H9 (cell line): ENCODE measurements around the gene DNAH12. TPM values are rescaled to one million over a fixed set of nuclear protein-coding genes. Genes with fewer than 3 reads are reported as not detected.

Experiments used
- DNase-seq: peaks from one replicate; pipeline ENCODE4 v3.0.0-alpha.2; 2017
- H2AFZ ChIP-seq: one replicate; pipeline ENCODE4 v1.6.1; 2013; ENCODE audit warnings: mild to moderate bottlenecking, low read length, control low read depth, moderate library complexity
- H2AK5ac ChIP-seq: 2 replicates; pipeline ENCODE4 v1.6.1; 2013; ENCODE audit warnings: low read length, control low read depth, mixed read lengths; ENCODE audit not compliant: insufficient read length
- H2BK120ac ChIP-seq: one replicate; pipeline ENCODE4 v1.6.1; 2013; ENCODE audit warnings: low read depth, mild to moderate bottlenecking, low read length, control low read depth, inconsistent platforms; ENCODE audit not compliant: poor library complexity, severe bottlenecking
- H2BK12ac ChIP-seq: 2 replicates; pipeline ENCODE4 v1.6.1; 2013; ENCODE audit warnings: low read length, control low read depth, mixed read lengths, low read depth; ENCODE audit not compliant: insufficient read length
- H2BK15ac ChIP-seq: 2 replicates; pipeline ENCODE4 v1.6.1; 2013; ENCODE audit warnings: low read depth, low read length, control low read depth
- H2BK20ac ChIP-seq: one replicate; pipeline ENCODE4 v1.6.1; 2013; ENCODE audit warnings: low read depth, mild to moderate bottlenecking, low read length, control low read depth, inconsistent platforms; ENCODE audit not compliant: poor library complexity, severe bottlenecking
- H2BK5ac ChIP-seq: 2 replicates; pipeline ENCODE4 v1.6.1; 2013; ENCODE audit warnings: low read length, control low read depth, mixed read lengths; ENCODE audit not compliant: insufficient read length
- H3K14ac ChIP-seq: 2 replicates; pipeline ENCODE4 v1.6.1; 2013; ENCODE audit warnings: low read length, control low read depth; ENCODE audit not compliant: insufficient read depth
- H3K18ac ChIP-seq: 2 replicates; pipeline ENCODE4 v1.6.1; 2013; ENCODE audit warnings: low read depth, mild to moderate bottlenecking, mixed read lengths, low read length, control low read depth; ENCODE audit not compliant: insufficient read length
- H3K23ac ChIP-seq: 2 replicates; pipeline ENCODE4 v1.6.1; 2013; ENCODE audit warnings: low read length, control low read depth, mixed read lengths, low read depth; ENCODE audit not compliant: insufficient read length
- H3K23me2 ChIP-seq: 2 replicates; pipeline ENCODE4 v1.6.1; 2013; ENCODE audit warnings: low read depth, mild to moderate bottlenecking, mixed read lengths, low read length, control low read depth; ENCODE audit not compliant: insufficient read length, poor library complexity, severe bottlenecking
- H3K27ac ChIP-seq: 2 replicates; pipeline ENCODE4 v1.5.1; 2013; ENCODE audit warnings: low read length, control low read depth, mixed read lengths, low read depth; ENCODE audit not compliant: insufficient read length
- H3K27me3 ChIP-seq: 2 replicates; pipeline ENCODE4 v1.6.1; 2013; ENCODE audit warnings: low read length, control low read depth, inconsistent platforms; ENCODE audit not compliant: insufficient read depth
- H3K4ac ChIP-seq: 2 replicates; pipeline ENCODE4 v1.6.1; 2013; ENCODE audit warnings: low read depth, mild to moderate bottlenecking, control low read depth, inconsistent platforms, low read length, moderate library complexity
- H3K4me1 ChIP-seq: 2 replicates; pipeline ENCODE4 v1.6.1; 2013; ENCODE audit warnings: low read length, control low read depth, inconsistent platforms; ENCODE audit not compliant: insufficient read depth
- H3K4me2 ChIP-seq: 2 replicates; pipeline ENCODE4 v1.6.1; 2013; ENCODE audit warnings: low read length, control low read depth, mixed read lengths; ENCODE audit not compliant: insufficient read length, insufficient read depth
- H3K56ac ChIP-seq: 2 replicates; pipeline ENCODE4 v1.6.1; 2013; ENCODE audit warnings: low read depth, mild to moderate bottlenecking, mixed read lengths, low read length, control low read depth; ENCODE audit not compliant: insufficient read length
- H3K79me1 ChIP-seq: 2 replicates; pipeline ENCODE4 v1.6.1; 2013; ENCODE audit warnings: low read depth, mild to moderate bottlenecking, moderate library complexity, low read length, control low read depth, inconsistent platforms; ENCODE audit not compliant: insufficient read depth, poor library complexity, severe bottlenecking
- H3K79me2 ChIP-seq: 2 replicates; pipeline ENCODE4 v1.6.1; 2013; ENCODE audit warnings: low read length, control low read depth, inconsistent platforms; ENCODE audit not compliant: insufficient read depth
- H3K9ac ChIP-seq: 2 replicates; pipeline ENCODE4 v1.6.1; 2013; ENCODE audit warnings: low read length, control low read depth, mixed read lengths; ENCODE audit not compliant: insufficient read length; ENCODE audit errors: extremely low read depth
- H3K9me3 ChIP-seq: one replicate; pipeline ENCODE4 v1.6.1; 2013; ENCODE audit warnings: low read depth, low read length, inconsistent platforms; ENCODE audit not compliant: control insufficient read depth
- H3T11ph ChIP-seq: one replicate; pipeline ENCODE4 v1.6.1; 2013; ENCODE audit warnings: mild to moderate bottlenecking, low read length, control low read depth, inconsistent platforms
- H4K20me1 ChIP-seq: one replicate; pipeline ENCODE4 v1.6.1; 2013; ENCODE audit not compliant: control insufficient read depth, insufficient read length, insufficient read depth
- H4K5ac ChIP-seq: 2 replicates; pipeline ENCODE4 v1.6.1; 2013; ENCODE audit warnings: low read depth, mild to moderate bottlenecking, mixed read lengths, low read length, control low read depth; ENCODE audit not compliant: insufficient read length
- H4K8ac ChIP-seq: replicated peaks from 2 replicates; pipeline ENCODE4 v1.6.1; 2013; ENCODE audit warnings: low read length, control low read depth, mixed read lengths, low read depth; ENCODE audit not compliant: insufficient read length
- H4K91ac ChIP-seq: 2 replicates; pipeline ENCODE4 v1.6.1; 2013; ENCODE audit warnings: low read depth, mild to moderate bottlenecking, moderate library complexity, mixed read lengths, low read length, control low read depth; ENCODE audit not compliant: insufficient read length
- H3K27ac Mint-ChIP-seq, 3 experiments: 2 replicates in 2 of 3; 3 replicates in 1 of 3; pipeline ENCODE4 v1.8.0; 2020 to 2021; ENCODE audit warnings: mixed read lengths in 3 of 3, mild to moderate bottlenecking in 1 of 3, moderate library complexity in 1 of 3
- H3K27me3 Mint-ChIP-seq: 2 replicates; pipeline ENCODE4 v1.8.0; 2021; ENCODE audit warnings: low read depth, mild to moderate bottlenecking, moderate library complexity, mixed read lengths
- H3K36me3 Mint-ChIP-seq, 3 experiments: 2 replicates in 2 of 3; 3 replicates in 1 of 3; pipeline ENCODE4 v1.8.0; 2020 to 2021; ENCODE audit warnings: low read depth in 3 of 3, mixed read lengths in 3 of 3; ENCODE audit not compliant: insufficient read depth in 1 of 3
- H3K4me1 Mint-ChIP-seq, 2 experiments: 2 replicates each; pipeline ENCODE4 v1.8.0; 2020; ENCODE audit warnings: mixed read lengths in 2 of 2
- H3K4me3 Mint-ChIP-seq, 2 experiments: 2 replicates in 1 of 2; 3 replicates in 1 of 2; pipeline ENCODE4 v1.8.0; 2020 to 2021; ENCODE audit warnings: mild to moderate bottlenecking in 2 of 2, mixed read lengths in 2 of 2, moderate library complexity in 1 of 2
- H3K9me3 Mint-ChIP-seq, 2 experiments: 2 replicates in 1 of 2; 3 replicates in 1 of 2; pipeline ENCODE4 v1.8.0; 2020; ENCODE audit warnings: mild to moderate bottlenecking in 2 of 2, mixed read lengths in 2 of 2, moderate library complexity in 1 of 2
- WGBS: extraction: QIAGEN DNeasy Blood & Tissue Kit; methylation state at CpG from one replicate; pipeline ENCODE4 v1.1.7; 2013; ENCODE audit warnings: missing lambda C conversion rate, low lambda C conversion rate, mixed read lengths; ENCODE audit not compliant: insufficient read length; ENCODE audit errors: extremely low coverage; 5-methylcytosine and 5-hydroxymethylcytosine counted together
- total RNA-seq: library from RNA; stranded (reverse); gene quantifications from 2 replicates; pipeline ENCODE4 v1.2.1, GENCODE V29; 2021
- TF ChIP-seq, protein P1 (sequence below): fragments of 200-600 bp; sonication (generic); conservative IDR thresholded peaks from 3 replicates; pipeline ENCODE4 v1.8.0; 2021; ENCODE audit warnings: antibody characterized with exemption, mild to moderate bottlenecking

DNAH12 gene
- total RNA-seq, 1 experiment from 2014 or later: not detected

DNA sequence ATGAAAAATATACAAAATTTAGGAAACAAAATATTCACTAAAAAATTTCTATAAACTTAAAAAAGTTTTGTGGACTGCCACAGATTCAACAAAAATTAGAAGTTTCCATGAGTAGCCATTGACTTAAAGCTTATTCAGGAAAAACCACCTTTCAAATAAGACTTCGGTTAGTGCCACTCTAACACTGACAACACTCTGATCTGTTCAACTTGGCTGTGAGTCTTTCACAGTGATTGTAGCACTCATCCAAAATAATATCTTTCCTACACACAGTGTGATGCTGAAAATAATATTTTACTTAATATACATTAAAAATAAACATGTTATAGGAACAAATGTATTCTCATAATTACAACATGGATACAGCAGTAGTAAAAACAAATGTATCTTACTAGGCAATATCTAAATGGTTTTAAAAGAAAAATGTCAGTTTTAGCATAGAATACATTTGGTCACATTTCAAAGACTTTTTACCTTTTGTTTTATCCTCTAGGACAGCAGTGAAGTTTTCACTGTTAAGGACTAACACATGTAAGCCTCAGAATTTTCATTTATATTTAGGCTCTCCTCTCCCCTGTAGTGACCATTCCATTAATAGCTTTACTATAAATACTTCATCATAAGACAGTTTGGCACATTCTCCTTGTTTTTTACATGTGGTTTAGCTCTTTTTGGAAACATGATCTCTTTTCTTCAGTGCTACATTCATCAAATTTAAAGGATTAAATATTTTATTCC is 251.8 kb downstream of the DNAH12 start, which contains the start of gene ASB14:
Gene ASB14, minus strand, starts transcription at position 527 of the 738 bp plus-strand sequence. CDS start 652 bp downstream, outside the sequence.
- Mint-ChIP-seq H3K9me3 (no peaks in the 10 kb centered on the region), H3K27ac (no peak within 1 kb of the TSS), H3K36me3 (no peaks in the 10 kb centered on the region), H3K4me1 (no peaks in the 10 kb centered on the region), H3K27me3 (no peaks in the 10 kb centered on the region), H3K4me3 (no peak within 1 kb of the TSS)
- Histone ChIP-seq H3K4me1 (no peaks in the 10 kb centered on the region), H2AFZ (no peak within 1 kb of the TSS), H3K27me3 (no peaks in the 10 kb centered on the region), H3K9me3 (no peaks in the 10 kb centered on the region), H2BK120ac (no peak within 1 kb of the TSS), H2BK20ac (no peak within 1 kb of the TSS), H4K8ac (no peak within 1 kb of the TSS), H3K9ac (no peak within 1 kb of the TSS), H3K27ac (no peak within 1 kb of the TSS), H3K14ac (no peak within 1 kb of the TSS), H2BK5ac (no peak within 1 kb of the TSS), H3K18ac (no peak within 1 kb of the TSS), H4K20me1 (no peaks in the 10 kb centered on the region), H3T11ph (no peak within 1 kb of the TSS), H3K23me2 (no peaks in the 10 kb centered on the region), H3K79me2 (no peaks in the 10 kb centered on the region), H3K56ac (no peak within 1 kb of the TSS), H3K4ac (no peak within 1 kb of the TSS), H4K5ac (no peak within 1 kb of the TSS), H3K4me2 (no peak within 1 kb of the TSS), H2BK15ac (no peak within 1 kb of the TSS), H3K79me1 (no peaks in the 10 kb centered on the region), H3K23ac (no peak within 1 kb of the TSS), H2AK5ac (no peak within 1 kb of the TSS), H4K91ac (no peak within 1 kb of the TSS), H2BK12ac (no peak within 1 kb of the TSS)
- TF ChIP-seq, protein P1, sequence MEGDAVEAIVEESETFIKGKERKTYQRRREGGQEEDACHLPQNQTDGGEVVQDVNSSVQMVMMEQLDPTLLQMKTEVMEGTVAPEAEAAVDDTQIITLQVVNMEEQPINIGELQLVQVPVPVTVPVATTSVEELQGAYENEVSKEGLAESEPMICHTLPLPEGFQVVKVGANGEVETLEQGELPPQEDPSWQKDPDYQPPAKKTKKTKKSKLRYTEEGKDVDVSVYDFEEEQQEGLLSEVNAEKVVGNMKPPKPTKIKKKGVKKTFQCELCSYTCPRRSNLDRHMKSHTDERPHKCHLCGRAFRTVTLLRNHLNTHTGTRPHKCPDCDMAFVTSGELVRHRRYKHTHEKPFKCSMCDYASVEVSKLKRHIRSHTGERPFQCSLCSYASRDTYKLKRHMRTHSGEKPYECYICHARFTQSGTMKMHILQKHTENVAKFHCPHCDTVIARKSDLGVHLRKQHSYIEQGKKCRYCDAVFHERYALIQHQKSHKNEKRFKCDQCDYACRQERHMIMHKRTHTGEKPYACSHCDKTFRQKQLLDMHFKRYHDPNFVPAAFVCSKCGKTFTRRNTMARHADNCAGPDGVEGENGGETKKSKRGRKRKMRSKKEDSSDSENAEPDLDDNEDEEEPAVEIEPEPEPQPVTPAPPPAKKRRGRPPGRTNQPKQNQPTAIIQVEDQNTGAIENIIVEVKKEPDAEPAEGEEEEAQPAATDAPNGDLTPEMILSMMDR: no peak
- DNase-seq: no peak
- WGBS: no CpG with 5 or more reads among the region's 1 CpG
